GM10847 (cell line): Measurements from ENCODE around the gene RPUSD1.

Source experiments
- POLR2A ChIP-seq: IDR thresholded peaks from 2 replicates; pipeline ENCODE4 v1.6.1; 2011; ENCODE audit not compliant: insufficient read length; ENCODE audit errors: extremely low read depth

RPUSD1 gene

GRCh38 chr16:740764-741505 is 47.2 kb downstream of the RPUSD1 start, which contains the start of gene CIAO3:
Gene CIAO3, minus strand, starts transcription at chr16:740997. Its CDS starts 12 bp downstream, at chr16:740985.
- TF ChIP-seq POLR2A, result no peak

- TF ChIP-seq POLR2A, result no peak
Observed at GRCh38 chr16:740459-740763, 47.8 kb downstream of the RPUSD1 start.

GRCh38 chr16:739560-740458 is 48.4 kb downstream of the RPUSD1 start:
- TF ChIP-seq POLR2A, result no peak

- TF ChIP-seq POLR2A, result no peak
Observed at GRCh38 chr16:736936-737481, 51.2 kb downstream of the RPUSD1 start.

- TF ChIP-seq POLR2A, result no peak
Observed at GRCh38 chr16:735982-736453, 52.2 kb downstream of the RPUSD1 start.

- no peak for TF ChIP-seq POLR2A
Observed at GRCh38 chr16:734981-735881, 53.0 kb downstream of the RPUSD1 start.
